Measurements from ENCODE around the gene INHBE.
"Not testable (repeated sequence)": the region's sequence is repeated elsewhere in the genome, so short reads cannot be mapped to it uniquely, and the experiment has no call there.

The INHBE gene

GRCh38 chr12:57490126-57490525, 35.0 kb downstream of the INHBE start:
- peaks cover 16% of the 10 kb centered on the region for H3K36me3 ChIP-seq (ENCODE audit: low read length)
- no peak overlapping the region for H3K9ac ChIP-seq (ENCODE audit: low read length)
- 0 out of 2 replicates have a peak, but pooled peaks cover 5% of the 10 kb centered on the region for H3F3A ChIP-seq (ENCODE audit: insufficient read depth)
- H3K27ac ChIP-seq (ENCODE audit: low read depth, low read length): no peak overlapping the region
- H2AFZ ChIP-seq (ENCODE audit: low read depth, low read length, severe bottlenecking): no peak overlapping the region
- no peaks in the 10 kb centered on the region for H3K9me2 ChIP-seq (replicated peaks; ENCODE audit: insufficient read depth, low read length)
- peaks cover 30% of the 10 kb centered on the region for H3K79me2 ChIP-seq (ENCODE audit: insufficient read depth, low read length)
- no peaks in the 10 kb centered on the region for H3K27me3 ChIP-seq (ENCODE audit: low read length)
- TF ChIP-seq CTCF (IDR thresholded peaks at IDR 0.05; ENCODE audit: insufficient read depth, low read length, poor library complexity, severe bottlenecking) (no peak), EZH2phosphoT487 (conservative IDR thresholded peaks at IDR 0.05; ENCODE audit: low read length) (no peak)
- no peak overlapping the region for H3K4me3 ChIP-seq (ENCODE audit: insufficient read depth, low read length, poor library complexity, severe bottlenecking)
- H4K20me1 ChIP-seq (ENCODE audit: low read depth, low read length): no peaks in the 10 kb centered on the region
- no peaks in the 10 kb centered on the region for H3K9me3 ChIP-seq (ENCODE audit: insufficient read depth, low read length)
- no peak overlapping the region for H3K4me2 ChIP-seq (ENCODE audit: low read depth, low read length, poor library complexity, severe bottlenecking)

DNA sequence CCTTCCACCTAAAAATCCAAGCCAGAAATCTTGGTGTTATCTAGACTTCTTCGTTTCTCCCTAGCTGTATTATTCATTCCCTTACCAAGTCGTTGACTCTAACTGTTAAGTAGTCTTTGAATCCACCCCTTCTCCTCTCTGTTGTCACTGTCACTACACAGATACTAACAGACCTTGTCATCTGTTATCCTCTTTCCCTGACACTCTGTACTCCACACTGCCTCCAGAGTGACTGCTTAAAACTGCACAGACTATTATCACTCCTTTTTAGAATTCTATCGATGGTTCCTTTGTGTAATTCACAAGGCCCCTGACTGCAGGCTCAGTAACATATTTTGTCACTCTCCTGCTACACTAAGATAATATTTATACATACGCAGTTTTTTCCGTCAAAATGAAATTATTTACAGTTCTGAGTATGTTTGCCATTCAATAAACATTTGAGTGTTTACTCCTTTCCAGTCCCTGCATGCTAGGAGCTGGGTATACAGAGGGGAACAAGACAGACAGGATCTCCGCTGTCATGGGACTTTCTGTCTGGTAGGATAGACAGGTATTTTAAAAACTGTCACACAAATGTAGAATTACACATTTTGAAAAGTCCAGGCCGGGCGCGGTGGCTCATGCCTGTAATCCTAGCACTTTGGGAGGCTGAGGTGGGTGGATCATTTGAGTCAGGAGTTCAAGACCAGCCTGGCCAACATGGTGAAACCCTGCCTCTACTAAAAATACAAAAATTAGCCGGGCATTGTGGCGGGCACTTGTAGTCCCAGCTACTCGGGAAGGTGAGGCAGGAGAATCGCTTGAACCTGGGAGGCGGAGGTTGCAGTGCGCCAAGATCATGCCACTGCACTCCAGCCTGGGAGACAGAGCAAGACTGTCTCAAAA, 36.5 kb downstream of the INHBE start:
- H3K27me3 ChIP-seq (ENCODE audit: low read length): no peaks in the 10 kb centered on the region
- no peaks in the 10 kb centered on the region for H3K9me2 ChIP-seq (replicated peaks; ENCODE audit: insufficient read depth, low read length)
- 0 out of 2 replicates have a peak, but pooled peaks cover 5% of the 10 kb centered on the region for H3F3A ChIP-seq (ENCODE audit: insufficient read depth)
- no peaks in the 10 kb centered on the region for H3K9me3 ChIP-seq (ENCODE audit: insufficient read depth, low read length)
- no peak overlapping the region for H3K27ac ChIP-seq (ENCODE audit: low read depth, low read length)
- H3K36me3 ChIP-seq (ENCODE audit: low read length): peaks cover 16% of the 10 kb centered on the region
- no peak overlapping the region for H2AFZ ChIP-seq (ENCODE audit: low read depth, low read length, severe bottlenecking)
- no peak overlapping the region for H3K9ac ChIP-seq (ENCODE audit: low read length)
- peaks cover 30% of the 10 kb centered on the region for H3K79me2 ChIP-seq (ENCODE audit: insufficient read depth, low read length)
- H4K20me1 ChIP-seq (ENCODE audit: low read depth, low read length): no peaks in the 10 kb centered on the region
- H3K4me2 ChIP-seq (ENCODE audit: low read depth, low read length, poor library complexity, severe bottlenecking): no peak overlapping the region
- no peak overlapping the region for H3K4me3 ChIP-seq (ENCODE audit: insufficient read depth, low read length, poor library complexity, severe bottlenecking)
- TF ChIP-seq EZH2phosphoT487 (conservative IDR thresholded peaks at IDR 0.05; ENCODE audit: low read length): no peak
- TF ChIP-seq CTCF (IDR thresholded peaks at IDR 0.05; ENCODE audit: insufficient read depth, low read length, poor library complexity, severe bottlenecking): peak; percentile 12

DNA sequence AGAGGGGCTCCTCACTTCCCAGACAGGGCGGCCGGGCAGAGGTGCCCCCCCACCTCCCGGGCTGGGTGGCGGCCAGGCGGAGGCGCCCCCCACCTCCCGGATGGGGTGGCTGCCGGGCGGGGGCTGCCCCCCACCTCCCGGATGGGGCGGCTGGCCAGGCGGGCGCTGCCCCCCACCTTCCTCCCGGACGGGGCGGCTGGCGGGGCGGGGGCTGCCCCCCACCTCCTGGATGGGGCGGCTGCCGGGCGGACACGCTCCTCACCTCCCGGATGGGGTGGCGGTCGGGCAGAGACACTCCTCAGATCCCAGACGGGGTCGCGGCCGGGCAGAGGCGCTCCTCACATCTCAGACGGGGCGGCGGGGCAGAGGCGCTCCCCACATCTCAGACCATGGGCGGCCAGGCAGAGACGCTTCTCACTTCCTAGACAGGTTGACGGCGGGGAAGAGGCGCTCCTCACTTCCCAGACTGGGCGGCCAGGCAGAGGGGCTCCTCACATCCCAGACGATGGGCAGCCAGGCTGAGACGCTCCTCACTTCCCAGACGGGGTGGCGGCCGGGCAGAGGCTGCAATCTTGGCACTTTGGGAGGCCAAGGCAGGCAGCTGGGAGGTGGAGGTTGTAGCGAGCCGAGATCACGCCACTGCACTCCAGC, 40.1 kb downstream of the INHBE start:
- not testable (repeated sequence) for H3K9me2 ChIP-seq (replicated peaks; ENCODE audit: insufficient read depth, low read length); H3K27ac ChIP-seq (ENCODE audit: low read depth, low read length); H3K27me3 ChIP-seq (ENCODE audit: low read length); H3K9me3 ChIP-seq (ENCODE audit: insufficient read depth, low read length); H3F3A ChIP-seq (ENCODE audit: insufficient read depth); H2AFZ ChIP-seq (ENCODE audit: low read depth, low read length, severe bottlenecking); H3K79me2 ChIP-seq (ENCODE audit: insufficient read depth, low read length); H3K9ac ChIP-seq (ENCODE audit: low read length); H4K20me1 ChIP-seq (ENCODE audit: low read depth, low read length); H3K4me2 ChIP-seq (ENCODE audit: low read depth, low read length, poor library complexity, severe bottlenecking); H3K4me3 ChIP-seq (ENCODE audit: insufficient read depth, low read length, poor library complexity, severe bottlenecking)
- peaks cover 26% of the 10 kb centered on the region for H3K36me3 ChIP-seq (ENCODE audit: low read length)

DNA sequence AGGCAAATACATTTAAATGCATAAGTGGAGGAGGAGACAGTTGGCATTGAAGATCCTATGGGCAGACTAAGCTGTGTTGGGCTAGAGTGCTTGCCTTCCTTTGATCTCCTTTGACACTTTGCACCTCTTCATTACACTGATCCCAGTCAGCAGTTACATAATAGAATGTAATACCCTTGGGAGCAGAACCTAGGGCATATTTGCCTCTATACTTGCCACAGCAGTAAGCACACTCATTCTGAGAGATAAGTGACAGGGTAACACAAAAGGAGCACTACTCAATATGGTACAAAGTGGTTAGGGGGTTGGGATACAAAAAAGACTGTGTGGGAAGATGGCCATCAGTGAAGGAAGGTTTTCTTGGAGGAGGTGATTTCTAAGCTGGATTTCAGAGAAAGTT, 41.7 kb downstream of the INHBE start:
- TF ChIP-seq EZH2phosphoT487 (conservative IDR thresholded peaks at IDR 0.05; ENCODE audit: low read length) (no peak), CTCF (IDR thresholded peaks at IDR 0.05; ENCODE audit: insufficient read depth, low read length, poor library complexity, severe bottlenecking) (no peak)
- Histone ChIP-seq H3K27ac (ENCODE audit: low read depth, low read length) (no peak overlapping the region), H2AFZ (ENCODE audit: low read depth, low read length, severe bottlenecking) (no peak overlapping the region), H3K79me2 (ENCODE audit: insufficient read depth, low read length) (no peaks in the 10 kb centered on the region), H3K9me3 (ENCODE audit: insufficient read depth, low read length) (no peaks in the 10 kb centered on the region), H3K4me2 (ENCODE audit: low read depth, low read length, poor library complexity, severe bottlenecking) (no peak overlapping the region), H3K4me3 (ENCODE audit: insufficient read depth, low read length, poor library complexity, severe bottlenecking) (no peak overlapping the region), H3K36me3 (ENCODE audit: low read length) (peaks cover 30% of the 10 kb centered on the region), H3K9ac (ENCODE audit: low read length) (no peak overlapping the region), H4K20me1 (ENCODE audit: low read depth, low read length) (no peaks in the 10 kb centered on the region), H3F3A (ENCODE audit: insufficient read depth) (0 out of 2 replicates have a peak, but pooled peaks cover 5% of the 10 kb centered on the region), H3K9me2 (replicated peaks; ENCODE audit: insufficient read depth, low read length) (no peaks in the 10 kb centered on the region), H3K27me3 (ENCODE audit: low read length) (no peaks in the 10 kb centered on the region)
